ENCODE data around the gene ADCK2. TPM values are rescaled to one million over a fixed set of nuclear protein-coding genes. Genes with fewer than 3 reads are reported as not detected.
A peak's percentile ranks its signal among the peaks of the same experiment; 100 is the strongest.

Gene ADCK2
- total RNA-seq, 4 donors from 2014 or later: 19.7 to 27.2 (median 23.3) TPM

GRCh38 chr7:140635816-140636215 is 36.9 kb upstream of the ADCK2 start:
- Histone ChIP-seq H3K9me3 (no peaks in the 10 kb centered on the region), H3K4me3 (no peak overlapping the region)
- intact Hi-C loops (cut with DNase I; ENCODE audit: low total_unique reads): no loop called here

GRCh38 chr7:140637400-140637799 is 35.3 kb upstream of the ADCK2 start:
- peak overlapping the region; percentile 46 to 83 (median 57) for H3K27ac ChIP-seq
- intact Hi-C loops (cut with DNase I; ENCODE audit: low total_unique reads) (no loop called here), in situ Hi-C loops (cut with MboI; ENCODE audit: low sequenced_read_pairs in 4 of 4) (no loop called here)
- peaks cover 18 to 36% (median 19%) of the 10 kb centered on the region in 3 donors for H3K27me3 ChIP-seq
- TF ChIP-seq POLR2A (IDR thresholded peaks at IDR 0.05) (no peak), CTCF (IDR thresholded peaks at IDR 0.05 in 4 of 5, conservative IDR thresholded peaks at IDR 0.05 in 1 of 5) (no peak)
- H3K9me3 ChIP-seq: no peaks in the 10 kb centered on the region
- H3K36me3 ChIP-seq: no peaks in the 10 kb centered on the region
- no peak for ATAC-seq
- H3K4me1 ChIP-seq: peaks cover 13% of the 10 kb centered on the region in 2 donors
- H3K4me3 ChIP-seq: no peak overlapping the region
- DNase-seq: no peak

More at GRCh38 chr7:140635816-140636215, 36.9 kb upstream of the ADCK2 start:
- peak overlapping the region; percentile 52 to 61 (median 54) for H3K27ac ChIP-seq
- peaks cover 16 to 25% of the 10 kb centered on the region in 2 donors for H3K4me1 ChIP-seq
- TF ChIP-seq POLR2A (IDR thresholded peaks at IDR 0.05): no peak
- no peak for TF ChIP-seq CTCF (IDR thresholded peaks at IDR 0.05 in 4 of 5, conservative IDR thresholded peaks at IDR 0.05 in 1 of 5)
- no peak for DNase-seq
- no peak for ATAC-seq
- in situ Hi-C loops (cut with MboI; ENCODE audit: low sequenced_read_pairs in 4 of 4): no loop called here
- no peaks in the 10 kb centered on the region for H3K36me3 ChIP-seq
- peaks cover 10 to 23% (median 12%) of the 10 kb centered on the region in 3 donors for H3K27me3 ChIP-seq

- in situ Hi-C loops (cut with MboI; ENCODE audit: low sequenced_read_pairs in 4 of 4) (no loop called here), intact Hi-C loops (cut with DNase I; ENCODE audit: low total_unique reads) (no loop called here)
- peak overlapping the region in 1 of 4 donors; percentile 65 for H3K4me3 ChIP-seq
- H3K27ac ChIP-seq: peak overlapping the region; percentile 39 to 83 (median 78)
- TF ChIP-seq CTCF (IDR thresholded peaks at IDR 0.05 in 4 of 5, conservative IDR thresholded peaks at IDR 0.05 in 1 of 5): no peak
- no peak for TF ChIP-seq POLR2A (IDR thresholded peaks at IDR 0.05)
- ATAC-seq (peak; percentile 31 to 40), DNase-seq (peak; percentile 19 to 50)
- H3K4me1 ChIP-seq: peaks cover 12 to 13% of the 10 kb centered on the region in 2 donors
- no peaks in the 10 kb centered on the region for H3K36me3 ChIP-seq
- no peaks in the 10 kb centered on the region for H3K9me3 ChIP-seq
- peaks cover 18 to 41% (median 25%) of the 10 kb centered on the region in 3 donors for H3K27me3 ChIP-seq
Observed at GRCh38 chr7:140638173-140638791, 34.5 kb upstream of the ADCK2 start.

- H3K9me3 ChIP-seq: no peaks in the 10 kb centered on the region
- H3K27me3 ChIP-seq: peaks cover 18 to 43% (median 25%) of the 10 kb centered on the region in 3 donors
- ATAC-seq: peak; percentile 26 to 50
- in situ Hi-C loops (cut with MboI; ENCODE audit: low sequenced_read_pairs in 4 of 4) (no loop called here), intact Hi-C loops (cut with DNase I; ENCODE audit: low total_unique reads) (loop anchor here (5.0 kb wide), 1 partner anchor 97 kb away; no protein-coding TSS in a partner anchor)
- no peaks in the 10 kb centered on the region for H3K36me3 ChIP-seq
- peak overlapping the region; percentile 45 to 66 (median 59) for H3K4me3 ChIP-seq
- H3K4me1 ChIP-seq: peaks cover 12 to 13% of the 10 kb centered on the region in 2 donors
- DNase-seq: peak; percentile 22 to 40
- TF ChIP-seq POLR2A (IDR thresholded peaks at IDR 0.05) (no peak), CTCF (IDR thresholded peaks at IDR 0.05 in 4 of 5, conservative IDR thresholded peaks at IDR 0.05 in 1 of 5) (no peak)
- H3K27ac ChIP-seq: peak overlapping the region; percentile 39 to 83 (median 78)
Observed at GRCh38 chr7:140639366-140640053, 33.2 kb upstream of the ADCK2 start.
